Lung (tissue), 12 donors: ENCODE results near the gene TRAF2. TPM values are rescaled to one million over a fixed set of nuclear protein-coding genes. Genes with fewer than 3 reads are reported as not detected.

Experiments used
- ATAC-seq: fragments of 200-7000 bp; cut with Tn5 transposase; one replicate; pipeline ENCODE4 v1.9.1; 2020; ENCODE audit warnings: moderate number of reproducible peaks; ENCODE audit not compliant: insufficient read depth, low FRiP score
- DNase-seq, 3 donors: peaks; one replicate each; pipeline ENCODE4 v3.0.0-alpha.2; 2013 to 2017
- H3K27ac ChIP-seq, 2 donors: one replicate each; pipeline ENCODE4 v1.5.1; 2013; ENCODE audit warnings: mild to moderate bottlenecking in 2 of 2, moderate library complexity in 2 of 2, control low read depth in 1 of 2, inconsistent platforms in 1 of 2, low read depth in 1 of 2, low read length in 1 of 2
- H3K27me3 ChIP-seq, 3 donors: one replicate each; pipeline ENCODE4 v1.5.1; 2013; ENCODE audit warnings: low read length in 2 of 3; ENCODE audit not compliant: control insufficient read depth in 3 of 3, insufficient read depth in 3 of 3
- H3K36me3 ChIP-seq, 4 donors: one replicate each; pipeline ENCODE4 v1.5.1; 2013; ENCODE audit warnings: low read length in 4 of 4, mild to moderate bottlenecking in 1 of 4, moderate library complexity in 1 of 4; ENCODE audit not compliant: control insufficient read depth in 4 of 4, insufficient read depth in 4 of 4
- H3K4me1 ChIP-seq, 5 donors: one replicate each; pipeline ENCODE4 v1.5.1; 2013; ENCODE audit warnings: low read length in 5 of 5, mild to moderate bottlenecking in 2 of 5, moderate library complexity in 1 of 5; ENCODE audit not compliant: control insufficient read depth in 5 of 5, insufficient read depth in 5 of 5
- H3K4me3 ChIP-seq: one replicate; pipeline ENCODE4 v1.5.1; 2013; ENCODE audit warnings: mild to moderate bottlenecking, control low read depth, moderate library complexity
- H3K9ac ChIP-seq, 2 donors: one replicate each; pipeline ENCODE4 v1.5.1; 2013; ENCODE audit warnings: low read length in 2 of 2, control low read depth in 1 of 2; ENCODE audit not compliant: insufficient read depth in 1 of 2
- H3K9me3 ChIP-seq, 4 donors: one replicate each; pipeline ENCODE4 v1.5.1; 2013; ENCODE audit warnings: low read length in 3 of 4, mild to moderate bottlenecking in 1 of 4, moderate library complexity in 1 of 4; ENCODE audit not compliant: control insufficient read depth in 4 of 4, insufficient read depth in 3 of 4
- WGBS, 2 donors: extraction: QIAGEN DNeasy Blood & Tissue Kit; methylation state at CpG; one replicate each; pipeline ENCODE4 v1.1.7; 2013; 5-methylcytosine and 5-hydroxymethylcytosine counted together
- polyA plus RNA-seq, 2 donors: library from polyadenylated mRNA; stranded (reverse); fragments of 200-250 nt; gene quantifications; one replicate each; pipeline ENCODE4 v1.2.1, GENCODE V29; 2013
- total RNA-seq, 2 donors: library from RNA; depleted of rRNA in 1 of 2; stranded (reverse); fragments of >200 nt in 1 of 2; gene quantifications; one replicate each; pipeline ENCODE4 v1.2.1, GENCODE V29; 2014 to 2021
- TF ChIP-seq, protein P1 (sequence below): IDR thresholded peaks from 2 replicates; pipeline ENCODE4 v1.5.1; 2012; ENCODE audit warnings: mild to moderate bottlenecking; ENCODE audit errors: control extremely low read depth, extremely low read depth
- donor health status: control.
- donor health status: control.
- donor health status: Bipolar disorder and iron deficiency.
- donor health status: healthy.
- donor health status: DM: yes; HTN: yes; CAD: no.

TRAF2 gene
- total and polyA plus RNA-seq, 4 donors: 11.3 to 19.1 (median 15.2) TPM

DNA sequence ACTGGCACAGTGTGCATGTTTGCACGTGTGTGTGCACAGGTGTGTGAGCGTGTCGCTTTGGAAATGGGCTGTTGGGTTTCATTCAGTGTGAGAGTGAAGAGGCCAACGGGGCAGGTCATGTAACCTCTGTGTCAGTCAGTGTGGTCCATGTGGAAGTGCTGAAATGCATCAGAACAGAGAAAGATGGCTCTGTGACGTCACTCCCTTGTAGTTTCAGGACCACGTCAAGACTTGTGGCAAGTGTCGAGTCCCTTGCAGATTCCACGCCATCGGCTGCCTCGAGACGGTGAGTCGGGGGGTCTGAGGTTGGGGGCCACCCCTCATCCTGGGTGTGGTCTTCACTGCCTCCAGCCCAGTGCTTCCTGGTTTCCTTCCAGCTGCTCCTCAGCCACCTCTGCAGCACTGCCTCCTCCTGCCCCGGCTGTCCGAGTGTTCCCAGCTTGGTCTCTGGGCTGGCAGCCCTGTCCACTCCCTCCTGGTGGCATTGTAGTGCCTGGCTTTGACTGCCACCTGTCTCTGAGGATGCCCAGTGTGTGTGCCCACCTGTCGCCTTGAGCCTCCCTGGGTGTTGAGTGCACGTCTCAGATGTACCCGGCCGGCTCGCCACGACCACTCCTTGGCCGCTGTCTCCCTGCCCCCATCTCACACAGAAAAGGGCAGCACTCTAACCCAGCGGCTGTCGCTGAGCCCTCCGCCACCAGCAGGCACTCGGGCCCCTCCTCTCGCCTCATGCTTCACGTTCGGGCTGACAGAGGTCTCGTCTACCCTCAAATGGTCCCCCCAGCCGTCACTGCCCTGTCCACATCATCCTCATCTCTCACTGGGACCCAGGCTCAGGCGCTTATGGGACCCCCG, 30.2 kb downstream of the TRAF2 start:
- Histone ChIP-seq H3K4me3 (no peak overlapping the region), H3K27me3 (no peaks in the 10 kb centered on the region), H3K4me1 (no peaks in the 10 kb centered on the region), H3K9ac (no peak overlapping the region), H3K9me3 (no peaks in the 10 kb centered on the region), H3K36me3 (peaks cover 7 to 44% (median 14%) of the 10 kb centered on the region in 4 donors), H3K27ac (no peak overlapping the region)
- DNase-seq (no peak), ATAC-seq (no peak)
- TF ChIP-seq, protein P1, sequence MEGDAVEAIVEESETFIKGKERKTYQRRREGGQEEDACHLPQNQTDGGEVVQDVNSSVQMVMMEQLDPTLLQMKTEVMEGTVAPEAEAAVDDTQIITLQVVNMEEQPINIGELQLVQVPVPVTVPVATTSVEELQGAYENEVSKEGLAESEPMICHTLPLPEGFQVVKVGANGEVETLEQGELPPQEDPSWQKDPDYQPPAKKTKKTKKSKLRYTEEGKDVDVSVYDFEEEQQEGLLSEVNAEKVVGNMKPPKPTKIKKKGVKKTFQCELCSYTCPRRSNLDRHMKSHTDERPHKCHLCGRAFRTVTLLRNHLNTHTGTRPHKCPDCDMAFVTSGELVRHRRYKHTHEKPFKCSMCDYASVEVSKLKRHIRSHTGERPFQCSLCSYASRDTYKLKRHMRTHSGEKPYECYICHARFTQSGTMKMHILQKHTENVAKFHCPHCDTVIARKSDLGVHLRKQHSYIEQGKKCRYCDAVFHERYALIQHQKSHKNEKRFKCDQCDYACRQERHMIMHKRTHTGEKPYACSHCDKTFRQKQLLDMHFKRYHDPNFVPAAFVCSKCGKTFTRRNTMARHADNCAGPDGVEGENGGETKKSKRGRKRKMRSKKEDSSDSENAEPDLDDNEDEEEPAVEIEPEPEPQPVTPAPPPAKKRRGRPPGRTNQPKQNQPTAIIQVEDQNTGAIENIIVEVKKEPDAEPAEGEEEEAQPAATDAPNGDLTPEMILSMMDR: no peak
- WGBS, 2 donors: 92 to 94% methylated on average over 32 of the region's 32 CpGs

DNA sequence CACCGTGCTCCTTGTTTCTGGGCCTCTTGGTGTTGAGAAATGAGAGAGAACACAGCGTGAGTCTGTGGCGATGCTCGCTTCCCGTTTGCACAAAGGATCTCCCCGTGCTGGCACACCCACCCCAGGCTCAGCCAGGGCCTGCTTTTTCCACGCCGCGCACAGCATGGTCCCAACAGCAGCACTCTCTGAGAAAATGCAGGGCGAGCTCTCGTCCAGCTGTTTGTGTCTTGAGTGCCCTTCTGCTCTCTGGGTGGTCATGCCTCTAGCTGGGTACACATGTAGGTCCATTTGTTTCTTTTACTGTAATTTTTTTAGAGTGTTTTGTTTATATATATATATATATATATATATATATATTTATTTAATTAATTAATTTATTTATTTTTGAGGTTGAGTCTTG, 31.6 kb downstream of the TRAF2 start:
- H3K9ac ChIP-seq: no peak overlapping the region
- TF ChIP-seq, protein P1: no peak
- H3K27ac ChIP-seq: no peak overlapping the region
- no peak for DNase-seq
- H3K9me3 ChIP-seq: no peaks in the 10 kb centered on the region
- no peak for ATAC-seq
- no peaks in the 10 kb centered on the region for H3K27me3 ChIP-seq
- H3K4me1 ChIP-seq: no peaks in the 10 kb centered on the region
- WGBS, 2 donors: 65 to 80% methylated on average over 11 of the region's 11 CpGs
- peaks cover 7 to 54% (median 16%) of the 10 kb centered on the region in 4 donors for H3K36me3 ChIP-seq
- H3K4me3 ChIP-seq: no peak overlapping the region

DNA sequence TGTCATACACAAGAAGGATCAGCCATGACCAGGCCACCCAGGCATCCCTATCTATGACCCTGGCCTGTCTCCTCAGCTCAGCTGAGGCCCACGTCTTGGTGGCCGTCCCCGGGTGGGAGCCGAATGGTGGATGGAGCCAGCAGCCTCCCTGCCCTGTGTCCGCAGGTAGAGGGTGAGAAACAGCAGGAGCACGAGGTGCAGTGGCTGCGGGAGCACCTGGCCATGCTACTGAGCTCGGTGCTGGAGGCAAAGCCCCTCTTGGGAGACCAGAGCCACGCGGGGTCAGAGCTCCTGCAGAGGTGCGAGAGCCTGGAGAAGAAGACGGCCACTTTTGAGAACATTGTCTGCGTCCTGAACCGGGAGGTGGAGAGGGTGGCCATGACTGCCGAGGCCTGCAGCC, 33.8 kb downstream of the TRAF2 start:
- no peak overlapping the region for H3K4me3 ChIP-seq
- no peaks in the 10 kb centered on the region for H3K27me3 ChIP-seq
- H3K27ac ChIP-seq: no peak overlapping the region
- no peaks in the 10 kb centered on the region for H3K4me1 ChIP-seq
- DNase-seq: no peak
- 97% methylated on average over 15 of the region's 15 CpGs for WGBS, 2 donors
- no peak for ATAC-seq
- TF ChIP-seq, protein P1: no peak
- no peaks in the 10 kb centered on the region for H3K9me3 ChIP-seq
- peaks cover 4 to 52% (median 18%) of the 10 kb centered on the region in 4 donors for H3K36me3 ChIP-seq
- H3K9ac ChIP-seq: no peak overlapping the region
